Esophagus muscularis mucosa (tissue), 4 donors: Measurements from ENCODE around the gene SLC50A1. TPM values are rescaled to one million over a fixed set of nuclear protein-coding genes. Genes with fewer than 3 reads are reported as not detected.

Source experiments
- DNase-seq: peaks from one replicate; pipeline ENCODE4 v3.0.0-alpha.2; 2017; ENCODE audit errors: extremely low spot score
- H3K27ac ChIP-seq, 4 donors: fragments of 200-600 bp; sonication (generic); replicated peaks in 1 of 4; 1 replicate in 3 of 4; 2 replicates in 1 of 4; pipeline ENCODE4 v1.5.1; 2016 to 2019; ENCODE audit warnings: mild to moderate bottlenecking in 1 of 4
- H3K27me3 ChIP-seq, 4 donors: fragments of 200-600 bp; sonication (generic); one replicate each; pipeline versions ENCODE4 v1.5.1 to v1.6.0; 2016 to 2019
- H3K36me3 ChIP-seq, 4 donors: fragments of 200-600 bp; sonication (generic); one replicate each; pipeline ENCODE4 v1.5.1; 2016 to 2019
- H3K4me1 ChIP-seq, 4 donors: fragments of 200-600 bp; sonication (generic); one replicate each; pipeline ENCODE4 v1.5.1; 2016 to 2019
- H3K4me3 ChIP-seq, 4 donors: fragments of 200-600 bp; sonication (generic); 1 replicate in 2 of 4; 2 replicates in 2 of 4; pipeline ENCODE4 v1.5.1; 2016 to 2019; ENCODE audit warnings: mild to moderate bottlenecking in 4 of 4, moderate library complexity in 1 of 4
- H3K9me3 ChIP-seq, 4 donors: fragments of 200-600 bp; sonication (generic); 1 replicate in 3 of 4; 2 replicates in 1 of 4; pipeline ENCODE4 v1.5.1; 2016 to 2019
- CTCF ChIP-seq, 3 experiments: fragments of 200-600 bp in 2 of 3; fragments of 450-650 bp in 1 of 3; sonication (generic) in 2 of 3; IDR thresholded peaks; one replicate each; pipeline ENCODE4 v1.5.1; 2017 to 2019; ENCODE audit warnings: antibody characterized with exemption in 3 of 3, mild to moderate bottlenecking in 2 of 3, moderate library complexity in 1 of 3
- EP300 ChIP-seq: sonication (generic); formaldehyde crosslinking; IDR thresholded peaks from one replicate; pipeline ENCODE4 v1.6.1; 2017; ENCODE audit warnings: antibody characterized with exemption
- POLR2A ChIP-seq: fragments of 450-650 bp; IDR thresholded peaks from one replicate; pipeline ENCODE4 v1.6.1; 2017; ENCODE audit warnings: antibody characterized with exemption, moderate library complexity, mild to moderate bottlenecking, low read depth
- POLR2AphosphoS5 ChIP-seq, 2 donors: sonication (generic); formaldehyde crosslinking; IDR thresholded peaks; one replicate each; pipeline ENCODE4 v1.6.1; 2017; ENCODE audit warnings: antibody characterized with exemption in 2 of 2
- WGBS: methylation state at CpG from one replicate; pipeline ENCODE4 v1.1.5; 2018; 5-methylcytosine and 5-hydroxymethylcytosine counted together
- intact Hi-C: fragments of 100-400 bp; cut with DNase I; formaldehyde crosslinking; loops from one replicate; pipeline ENCODE4 v1.15.1; 2023
- total RNA-seq, 4 donors: library from RNA; depleted of rRNA; stranded (reverse); fragments of >200 nt; gene quantifications; one replicate each; pipeline versions ENCODE4 v1.1.0 to v1.2.1, GENCODE V29; 2016

Gene SLC50A1
- total RNA-seq, 4 donors from 2014 or later = 13.3 to 18.7 (median 15.2) TPM

GRCh38 chr1:155105604-155106011 lies 30.0 kb upstream of the SLC50A1 start:
- DNase-seq = no peak
- H3K4me1 ChIP-seq = peaks cover 0 to 14% (median 9%) of the 10 kb centered on the region in 4 donors
- intact Hi-C loops = no loop called here
- H3K36me3 ChIP-seq = no peaks in the 10 kb centered on the region
- no peak overlapping the region for H3K4me3 ChIP-seq
- H3K27ac ChIP-seq = peak overlapping the region in 1 of 4 donors; percentile 36
- no peaks in the 10 kb centered on the region for H3K27me3 ChIP-seq
- no peak for TF ChIP-seq CTCF (IDR thresholded peaks at IDR 0.05)
- H3K9me3 ChIP-seq = no peaks in the 10 kb centered on the region
- WGBS = 73% methylated on average over 7 of the region's 7 CpGs

- WGBS = 89% methylated on average over 6 of the region's 6 CpGs
- intact Hi-C loops = no loop called here
- Histone ChIP-seq H3K9me3 (no peaks in the 10 kb centered on the region), H3K27ac (no peak overlapping the region), H3K27me3 (no peaks in the 10 kb centered on the region), H3K4me1 (peaks cover 0 to 14% (median 9%) of the 10 kb centered on the region in 4 donors), H3K36me3 (no peaks in the 10 kb centered on the region), H3K4me3 (no peak overlapping the region)
- no peak for TF ChIP-seq POLR2AphosphoS5 (IDR thresholded peaks at IDR 0.05)
- TF ChIP-seq CTCF (IDR thresholded peaks at IDR 0.05) = no peak
- TF ChIP-seq EP300 = no peak
- TF ChIP-seq POLR2A = no peak
- DNase-seq = no peak
These were observed 28.8 kb upstream of the SLC50A1 start for GRCh38 chr1:155106862-155107261.

GRCh38 chr1:155107309-155108264 lies 28.1 kb upstream of the SLC50A1 start:
- Histone ChIP-seq H3K27me3 (no peaks in the 10 kb centered on the region), H3K4me1 (peaks cover 0 to 14% (median 9%) of the 10 kb centered on the region in 4 donors), H3K36me3 (no peaks in the 10 kb centered on the region), H3K9me3 (no peaks in the 10 kb centered on the region), H3K27ac (no peak overlapping the region), H3K4me3 (no peak overlapping the region)
- TF ChIP-seq EP300 = no peak
- no peak for TF ChIP-seq CTCF (IDR thresholded peaks at IDR 0.05)
- no peak for TF ChIP-seq POLR2AphosphoS5 (IDR thresholded peaks at IDR 0.05)
- no peak for TF ChIP-seq POLR2A
- intact Hi-C loops = no loop called here
- no peak for DNase-seq
- 75% methylated on average over 12 of the region's 12 CpGs for WGBS

GRCh38 chr1:155108296-155108695 lies 27.4 kb upstream of the SLC50A1 start:
- H3K27me3 ChIP-seq = no peaks in the 10 kb centered on the region
- intact Hi-C loops = no loop called here
- TF ChIP-seq EP300 = no peak
- TF ChIP-seq POLR2A = no peak
- TF ChIP-seq POLR2AphosphoS5 (IDR thresholded peaks at IDR 0.05) = no peak
- TF ChIP-seq CTCF (IDR thresholded peaks at IDR 0.05) = no peak
- H3K9me3 ChIP-seq = no peaks in the 10 kb centered on the region
- DNase-seq = no peak
- H3K36me3 ChIP-seq = no peaks in the 10 kb centered on the region
- no peak overlapping the region for H3K27ac ChIP-seq
- 71% methylated on average over 5 of the region's 5 CpGs for WGBS
- peaks cover 0 to 14% (median 9%) of the 10 kb centered on the region in 4 donors for H3K4me1 ChIP-seq
- no peak overlapping the region for H3K4me3 ChIP-seq

- no peaks in the 10 kb centered on the region for H3K36me3 ChIP-seq
- 82% methylated on average over 8 of the region's 8 CpGs for WGBS
- H3K9me3 ChIP-seq = no peaks in the 10 kb centered on the region
- DNase-seq = no peak
- H3K4me1 ChIP-seq = peaks cover 0 to 6% (median 3%) of the 10 kb centered on the region in 4 donors
- TF ChIP-seq POLR2A (no peak), EP300 (no peak), CTCF (IDR thresholded peaks at IDR 0.05) (no peak), POLR2AphosphoS5 (IDR thresholded peaks at IDR 0.05) (no peak)
- no peak overlapping the region for H3K4me3 ChIP-seq
- intact Hi-C loops = no loop called here
- H3K27me3 ChIP-seq = no peaks in the 10 kb centered on the region
- no peak overlapping the region for H3K27ac ChIP-seq
These were observed 25.3 kb upstream of the SLC50A1 start for GRCh38 chr1:155110381-155110780.
